Amniotic epithelial cell (primary cell): ENCODE results near the gene RUNX2.

Experiments
- DNase-seq: peaks from one replicate; pipeline ENCODE4 v3.0.0-alpha.2; 2010; ENCODE audit warnings: low read depth

RUNX2 gene

DNA sequence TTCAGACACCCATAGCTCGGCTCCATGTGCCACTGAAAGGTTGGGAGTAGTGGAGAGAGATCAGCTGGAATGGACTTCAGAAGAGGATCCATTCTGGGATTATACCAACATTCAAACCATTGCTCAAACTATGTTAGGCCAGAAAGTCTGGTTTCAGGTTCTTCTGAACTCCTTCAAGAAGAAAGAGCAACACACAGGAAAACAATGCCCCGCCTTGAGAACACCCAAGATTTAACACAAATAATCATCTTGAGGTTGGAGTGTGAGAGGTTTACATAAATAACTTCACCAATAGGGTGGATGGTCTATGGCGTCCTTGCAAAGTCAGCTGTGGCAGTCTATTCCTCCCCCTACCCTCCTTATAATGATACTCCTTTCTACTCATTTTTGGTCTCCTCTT is 261.2 kb downstream of the RUNX2 start:
- DNase-seq, result no peak

DNA sequence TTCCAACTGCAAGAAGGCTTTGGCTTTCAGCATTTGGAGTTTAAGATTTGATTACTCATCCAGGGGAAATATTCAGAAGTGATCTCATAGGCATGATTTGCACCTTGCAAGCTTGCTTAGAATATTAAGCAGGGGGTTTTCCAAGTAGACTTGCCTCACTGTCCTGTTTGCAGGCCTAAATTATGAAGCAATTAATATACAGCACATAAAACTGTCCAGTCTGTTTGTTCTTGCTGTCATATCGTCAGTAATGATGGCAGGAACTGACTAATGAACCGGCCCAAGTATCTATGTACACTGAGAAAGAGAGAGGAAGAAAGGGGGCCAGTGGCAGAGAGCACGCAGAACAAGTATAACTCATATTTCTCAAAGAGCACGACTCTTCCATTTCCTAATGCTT is 262.1 kb downstream of the RUNX2 start:
- DNase-seq, result peak; percentile 96

DNA sequence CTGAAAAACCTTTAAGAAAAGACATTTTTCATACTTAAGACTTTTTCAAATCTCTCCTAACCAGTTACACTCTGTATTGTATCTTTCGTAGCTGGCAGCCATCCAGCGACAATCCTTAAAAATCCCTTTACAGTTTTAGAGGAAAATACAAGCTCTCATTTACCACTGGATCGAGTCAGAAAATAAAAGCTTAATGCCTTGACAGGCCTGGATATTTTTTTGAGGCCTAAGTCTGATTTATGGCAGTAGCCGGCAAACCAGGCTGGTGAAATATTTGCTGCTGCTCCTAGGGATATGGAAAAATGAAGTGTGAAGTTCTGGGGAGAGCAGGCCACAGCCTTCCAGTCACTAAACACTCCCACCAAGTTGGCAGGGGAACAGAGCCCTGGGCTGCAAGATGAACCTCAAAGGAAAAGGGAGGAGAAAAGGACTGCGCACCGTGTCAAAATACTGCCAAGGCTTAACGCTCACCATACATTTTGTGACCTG is 262.6 kb downstream of the RUNX2 start:
- peak; percentile 94 for DNase-seq

DNA sequence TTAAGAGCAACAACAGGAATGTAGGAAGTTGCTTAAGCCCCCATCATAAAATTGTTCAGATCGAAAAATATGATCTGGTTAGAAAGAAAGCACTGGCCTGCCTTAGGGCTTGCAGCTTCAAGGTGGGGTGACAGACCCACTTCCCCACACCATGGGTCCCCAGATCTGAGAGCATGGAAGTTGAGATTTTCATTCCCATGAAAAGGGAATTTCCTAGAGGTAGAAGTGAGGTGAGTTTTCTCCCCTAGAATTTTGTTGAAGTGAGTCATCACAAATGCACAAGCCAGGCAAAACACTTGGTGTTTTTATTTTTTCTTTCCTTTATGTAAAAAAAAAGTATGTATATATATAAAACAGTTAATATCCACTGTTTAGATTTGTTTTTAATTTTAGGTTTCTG is 263.2 kb downstream of the RUNX2 start:
- peak; percentile 40 for DNase-seq

DNA sequence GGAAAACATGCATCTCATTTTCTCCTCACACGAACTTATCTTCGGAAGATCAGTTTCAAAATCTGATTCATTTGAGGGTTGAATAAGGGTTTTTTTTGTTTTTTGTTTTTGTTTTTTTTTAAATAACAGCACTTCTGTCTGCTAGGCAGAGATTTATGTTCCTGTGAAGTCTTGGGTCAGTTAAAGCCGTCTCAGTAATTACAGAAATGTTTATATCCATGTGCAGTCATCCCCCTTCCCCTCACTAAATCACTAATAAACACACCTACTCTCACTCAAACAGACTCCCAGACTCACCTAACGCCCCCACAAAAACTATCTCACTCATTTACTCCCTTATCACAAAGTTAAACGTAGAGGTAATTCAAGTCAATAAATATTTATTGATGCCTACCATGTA is 263.8 kb downstream of the RUNX2 start:
- DNase-seq, result peak; percentile 40

DNA sequence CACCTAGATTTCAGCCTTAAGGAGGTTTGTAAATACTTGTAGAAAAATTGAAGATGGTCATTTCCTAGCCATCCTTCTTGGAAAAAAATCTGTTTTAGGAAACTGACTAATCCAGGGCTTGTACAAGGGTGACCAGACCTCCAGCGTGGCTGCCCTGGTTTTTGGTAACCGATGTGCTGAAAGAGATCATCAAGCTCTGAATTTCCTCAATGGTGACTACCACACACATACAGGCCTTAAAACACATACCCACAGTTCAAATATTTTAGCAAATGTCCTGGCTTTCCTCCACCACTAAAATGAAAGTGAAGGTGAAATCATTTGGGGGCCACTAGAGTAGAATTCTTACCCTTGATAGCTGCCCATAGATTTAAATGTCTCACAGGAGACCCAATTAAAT is 264.9 kb downstream of the RUNX2 start:
- peak; percentile 21 for DNase-seq

DNA sequence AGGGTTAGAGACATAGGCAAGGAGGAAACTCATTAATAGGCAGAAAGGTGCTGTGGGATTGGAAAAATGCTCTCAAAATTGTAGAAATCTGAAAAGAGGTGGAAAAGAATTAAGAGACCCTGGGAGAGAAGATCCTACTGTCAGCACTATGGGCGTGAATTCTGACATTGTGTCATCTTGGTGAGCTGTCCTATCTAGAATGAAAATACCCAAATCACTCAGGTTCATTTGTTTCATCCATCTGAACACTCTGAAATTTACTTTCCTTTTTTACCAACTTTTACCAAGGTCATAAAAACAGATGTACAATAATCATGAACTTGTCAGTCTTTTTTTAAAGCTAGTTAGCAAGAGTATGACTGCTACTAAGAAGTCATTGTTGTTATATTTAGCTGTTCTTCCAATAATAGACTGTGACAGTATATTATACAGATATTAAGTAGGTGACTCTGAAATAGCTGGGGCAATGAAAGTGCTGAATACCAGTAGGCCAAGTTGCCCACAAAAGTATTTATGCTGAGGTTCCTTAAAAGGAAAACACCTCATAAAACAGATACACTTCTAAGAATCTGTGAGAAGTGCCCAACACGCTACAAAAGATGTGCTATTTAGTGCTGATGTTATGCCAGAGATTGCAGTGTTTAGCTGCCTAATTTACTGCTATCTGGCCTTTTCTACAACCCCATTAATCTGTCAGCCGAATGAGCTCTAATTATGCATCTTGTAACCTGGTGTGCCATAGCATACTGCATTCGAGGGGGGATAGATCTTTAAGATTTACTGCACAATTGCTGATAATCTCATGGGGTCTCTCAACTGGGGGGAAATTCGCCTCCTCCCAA is 267.1 kb downstream of the RUNX2 start:
- DNase-seq, result no peak

DNA sequence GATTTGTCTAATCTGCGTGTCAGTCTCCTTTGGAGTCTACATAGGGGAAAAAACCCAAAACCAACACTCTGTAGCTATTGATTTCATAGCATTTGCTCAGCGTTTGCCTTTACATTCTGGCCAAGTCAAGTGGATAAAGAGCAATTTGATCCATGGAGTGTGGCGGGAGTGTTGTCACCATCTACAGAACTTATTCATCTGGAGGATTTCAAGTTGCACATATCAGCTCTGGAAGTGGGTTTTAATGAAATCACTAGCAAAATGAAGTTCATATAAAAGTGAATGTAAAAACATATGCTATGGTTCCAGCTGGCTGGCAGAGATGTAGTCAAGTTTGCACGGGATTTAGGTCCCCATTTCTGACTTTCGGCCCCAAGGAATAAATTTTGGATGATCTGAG is 269.3 kb downstream of the RUNX2 start:
- no peak for DNase-seq

DNA sequence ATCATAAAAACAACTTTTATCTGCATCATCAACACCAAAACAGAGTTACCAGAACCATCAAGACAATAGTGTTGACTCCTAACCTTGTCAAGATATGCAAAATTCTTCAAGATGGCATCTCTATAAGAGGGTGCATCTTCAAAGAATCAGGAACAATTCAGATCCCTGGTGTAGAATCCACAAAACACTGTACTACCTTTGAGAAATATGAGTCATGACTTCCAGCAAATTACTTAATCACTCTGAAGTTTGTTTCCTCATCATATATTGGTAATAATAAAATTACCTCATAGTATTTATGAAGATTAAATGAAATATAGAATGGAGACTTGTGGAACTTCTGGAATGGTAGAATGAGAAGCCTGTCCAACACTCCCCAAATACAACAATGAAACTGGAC is 270.9 kb downstream of the RUNX2 start:
- peak; percentile 39 for DNase-seq

DNA sequence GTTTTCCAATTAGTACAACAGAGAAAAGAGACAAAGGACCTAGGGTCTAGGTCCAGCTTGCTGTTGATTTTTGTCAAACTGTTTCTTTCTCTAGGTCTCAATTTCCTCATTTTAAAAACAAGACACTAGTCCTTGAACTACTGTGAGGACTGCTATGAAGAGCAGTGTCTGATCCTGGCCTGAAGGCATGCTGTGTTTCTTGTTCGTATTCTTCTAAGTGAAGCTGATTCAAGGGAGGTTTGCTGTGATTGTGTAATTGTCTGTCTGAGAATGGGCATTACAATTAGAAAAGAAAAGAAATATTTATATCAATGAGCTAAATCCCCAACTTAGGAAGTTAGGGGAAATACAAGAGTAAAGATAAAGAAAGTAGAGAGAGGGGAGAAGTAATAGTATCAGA is 277.8 kb downstream of the RUNX2 start:
- DNase-seq, result peak; percentile 55

DNA sequence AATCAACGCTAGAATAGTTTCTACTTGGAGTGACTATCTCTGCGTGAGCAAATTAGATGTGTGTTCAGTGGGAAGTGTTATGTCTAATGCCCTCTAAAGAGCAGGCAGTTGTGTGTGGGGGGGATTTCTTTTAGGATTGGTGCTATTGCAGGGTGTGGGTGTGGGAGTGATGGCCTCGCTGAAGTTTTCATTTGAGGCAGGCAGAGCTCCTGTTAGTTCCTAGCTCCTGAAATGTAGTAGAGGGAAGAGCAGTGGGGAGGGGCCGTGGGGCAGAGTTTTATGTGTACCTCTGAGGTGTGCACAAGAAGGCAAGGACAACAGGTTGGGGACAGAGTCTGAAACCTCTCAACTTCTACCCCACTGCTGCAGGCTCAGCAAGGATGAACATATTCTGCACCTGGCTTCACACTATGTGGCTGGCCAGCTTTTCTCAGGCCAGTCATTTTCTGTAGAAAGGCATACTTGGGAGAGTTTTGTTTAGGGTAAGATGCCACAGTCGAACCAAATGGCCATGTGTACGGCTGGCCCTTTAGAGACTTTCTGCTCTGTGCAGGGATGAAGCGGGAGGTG is 278.8 kb downstream of the RUNX2 start:
- DNase-seq, result no peak

DNA sequence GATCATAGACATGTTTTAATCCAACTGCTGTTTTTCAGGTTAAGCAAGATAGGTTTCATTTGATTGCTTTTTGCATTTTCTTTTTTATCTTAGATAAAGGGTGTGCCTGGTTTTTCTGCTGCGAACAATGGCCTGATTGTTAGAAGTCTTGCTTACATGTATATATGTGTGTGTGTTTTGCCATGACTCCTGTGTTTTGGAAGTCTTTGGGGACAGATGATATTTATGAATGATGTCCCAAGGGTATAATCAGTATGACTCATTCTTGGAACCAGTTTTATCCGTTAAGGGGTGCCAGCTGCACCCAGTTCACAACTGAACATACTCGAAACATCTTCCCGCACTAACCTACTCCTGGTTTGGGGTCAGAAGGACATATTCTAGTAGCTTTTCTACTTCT is 279.7 kb downstream of the RUNX2 start:
- peak; percentile 46 for DNase-seq

DNA sequence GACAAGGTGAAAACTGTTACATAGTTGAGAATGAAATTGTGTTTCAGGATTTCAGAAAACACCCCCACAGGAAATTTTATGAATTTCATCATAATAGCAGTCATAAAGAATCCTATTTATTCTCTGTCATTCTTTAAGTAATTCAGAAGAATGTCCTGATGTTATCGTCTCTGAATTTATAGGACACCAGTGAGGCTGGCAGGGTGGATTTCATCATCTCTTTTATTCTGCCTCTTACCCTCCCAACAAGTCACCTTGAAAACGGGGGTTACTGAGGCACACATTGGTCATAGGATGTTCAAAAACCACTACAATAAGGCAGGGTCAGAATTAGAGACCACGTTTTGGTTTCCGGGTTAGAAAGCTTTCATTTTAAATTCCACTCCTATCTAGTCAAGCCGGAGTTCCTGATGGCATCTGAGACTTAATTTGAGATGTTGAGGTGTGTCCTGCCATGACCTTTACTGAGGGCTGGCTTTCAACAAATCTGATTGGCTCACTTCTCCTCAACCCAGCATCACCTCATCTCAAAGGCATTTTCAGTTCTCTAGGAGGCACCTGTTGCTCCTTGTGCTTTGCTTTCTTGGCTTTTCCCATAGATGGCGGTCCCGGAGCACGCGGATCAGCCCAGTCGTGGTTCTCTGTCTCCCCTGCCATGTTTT is 280.3 kb downstream of the RUNX2 start:
- DNase-seq, result peak; percentile 87

DNA sequence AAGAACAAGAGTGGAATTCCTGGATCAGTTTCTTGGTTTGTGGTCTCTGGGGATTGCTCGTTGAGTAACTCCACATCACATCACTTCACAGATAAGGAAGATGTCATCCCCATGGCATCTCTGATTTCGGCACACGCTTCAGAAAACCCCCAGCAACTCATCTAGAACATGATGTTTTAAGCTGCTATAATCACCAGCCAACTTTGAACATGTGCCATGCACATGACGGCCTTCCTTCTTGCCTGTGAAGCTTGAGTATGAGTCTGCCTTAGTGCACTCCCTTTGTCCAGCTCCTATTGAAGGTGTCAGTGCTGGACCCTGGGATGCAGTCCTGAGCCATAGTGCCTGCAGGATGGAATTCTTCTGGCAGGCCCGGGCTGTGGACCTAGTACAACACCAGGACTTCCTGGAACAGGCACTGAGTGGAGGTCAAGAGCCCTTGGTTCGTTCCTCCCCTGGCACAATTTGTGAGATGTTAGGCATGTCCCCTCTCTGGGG is 281.1 kb downstream of the RUNX2 start:
- peak; percentile 100 for DNase-seq

DNA sequence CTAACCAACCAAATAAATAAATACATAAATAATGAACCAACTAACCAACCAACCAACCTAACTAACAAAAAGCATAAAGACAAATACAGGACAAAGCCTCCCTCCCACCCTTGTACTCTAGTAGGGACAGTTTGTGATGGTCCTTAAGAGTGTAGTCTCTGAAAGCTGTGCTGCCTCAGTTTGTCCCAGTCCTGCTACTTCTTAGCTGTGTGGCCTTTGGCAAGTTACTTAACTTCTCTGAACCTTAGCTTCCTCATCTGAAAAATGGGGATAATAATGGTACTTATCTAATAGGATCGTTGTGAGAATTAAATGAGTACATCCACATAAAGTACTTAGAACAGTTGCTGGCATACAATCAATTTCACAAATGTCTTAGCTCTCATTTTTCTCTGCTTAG is 282.2 kb downstream of the RUNX2 start:
- DNase-seq, result no peak

DNA sequence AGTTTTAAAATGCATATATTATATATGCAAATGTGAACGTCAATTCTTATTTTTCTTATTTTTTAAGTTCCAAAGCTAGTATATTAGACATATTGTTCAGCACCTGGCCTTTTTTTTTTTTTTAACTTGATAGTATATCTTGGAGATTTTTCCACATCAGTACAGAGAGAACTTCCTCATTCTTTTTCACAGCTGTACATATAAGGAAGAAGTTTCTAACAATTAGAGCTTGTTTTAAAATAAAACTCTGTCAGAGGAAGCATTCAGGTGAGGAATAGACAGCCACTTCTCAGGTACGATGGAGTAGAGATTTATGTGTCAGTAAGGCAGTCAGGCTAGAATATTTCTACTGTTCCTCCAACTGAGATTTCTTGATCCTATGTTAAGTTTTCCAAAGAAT is 282.7 kb downstream of the RUNX2 start:
- no peak for DNase-seq

DNA sequence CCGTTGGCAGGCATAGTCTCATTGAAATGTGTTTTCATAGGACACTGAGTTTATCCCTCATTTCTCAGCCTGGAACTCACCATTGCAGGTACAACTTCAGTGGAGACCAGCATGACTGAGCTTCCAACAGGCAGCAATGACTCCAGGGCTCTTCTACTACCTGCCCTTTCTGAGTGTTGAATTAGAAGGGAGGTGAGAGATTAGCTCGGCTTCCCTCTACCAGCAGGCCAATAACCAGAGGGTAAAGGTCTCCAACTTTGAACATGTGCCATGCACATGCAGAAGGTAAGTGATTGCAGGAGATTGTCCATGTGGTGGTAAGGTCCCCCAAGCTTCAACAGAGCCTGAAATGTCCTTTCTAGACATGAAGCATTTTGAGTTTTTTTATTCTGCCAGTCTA is 283.4 kb downstream of the RUNX2 start:
- DNase-seq, result no peak

DNA sequence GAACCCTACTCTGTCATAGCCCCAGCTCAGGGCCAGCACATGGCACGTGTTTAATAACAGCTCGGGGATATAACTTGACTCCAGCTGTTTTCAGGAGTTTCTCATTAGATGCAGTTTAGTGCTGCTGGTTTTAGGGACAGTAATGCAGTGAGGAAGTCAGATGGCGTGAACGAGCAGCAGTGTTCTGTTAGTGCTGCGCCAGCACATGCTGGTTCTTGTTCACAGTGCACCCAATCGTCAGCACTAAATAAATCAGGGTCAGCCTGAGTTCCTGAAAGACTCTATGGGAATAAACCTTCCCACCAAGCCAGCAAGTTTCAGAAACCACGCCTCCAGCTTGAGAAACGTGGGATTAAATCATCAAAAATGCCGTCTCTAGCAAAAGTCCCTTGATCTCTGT is 285.5 kb downstream of the RUNX2 start:
- peak; percentile 95 for DNase-seq

DNA sequence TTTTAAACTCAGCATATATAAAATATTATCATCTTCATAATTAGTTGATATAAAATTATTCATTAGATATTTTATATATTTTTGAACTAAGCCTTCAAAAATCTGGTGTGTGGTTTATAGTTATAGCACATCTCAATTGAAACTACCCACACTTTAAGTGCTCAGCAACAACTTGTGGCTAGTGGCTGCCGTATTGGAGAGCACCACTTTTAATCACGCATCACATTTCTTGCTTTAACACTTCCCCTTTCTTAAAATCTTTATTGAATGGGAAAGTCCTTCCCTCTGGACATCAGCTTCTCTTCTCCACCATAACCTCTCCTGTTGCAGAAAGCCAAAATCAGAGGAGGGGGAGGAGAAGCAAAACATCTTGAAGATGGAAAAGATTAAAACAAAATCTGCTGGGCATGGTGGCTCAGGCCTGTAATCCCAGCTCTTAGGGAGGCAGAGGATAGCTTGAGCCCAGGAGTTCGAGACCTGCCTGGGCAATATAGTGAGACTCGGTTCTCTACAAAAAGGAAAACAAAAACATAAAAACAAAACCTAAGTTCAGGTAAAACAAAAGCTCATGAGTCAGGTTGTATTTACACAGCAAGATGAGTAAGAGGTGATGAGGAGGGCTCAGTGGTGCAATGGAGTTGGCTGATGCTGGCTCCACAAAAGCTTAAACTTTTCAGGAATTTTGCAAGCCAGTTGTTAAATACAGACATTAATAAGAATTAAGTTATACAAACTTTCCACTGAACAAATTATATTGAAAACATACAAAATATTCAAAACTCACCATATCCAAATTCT is 286.6 kb downstream of the RUNX2 start:
- DNase-seq, result peak; percentile 76

DNA sequence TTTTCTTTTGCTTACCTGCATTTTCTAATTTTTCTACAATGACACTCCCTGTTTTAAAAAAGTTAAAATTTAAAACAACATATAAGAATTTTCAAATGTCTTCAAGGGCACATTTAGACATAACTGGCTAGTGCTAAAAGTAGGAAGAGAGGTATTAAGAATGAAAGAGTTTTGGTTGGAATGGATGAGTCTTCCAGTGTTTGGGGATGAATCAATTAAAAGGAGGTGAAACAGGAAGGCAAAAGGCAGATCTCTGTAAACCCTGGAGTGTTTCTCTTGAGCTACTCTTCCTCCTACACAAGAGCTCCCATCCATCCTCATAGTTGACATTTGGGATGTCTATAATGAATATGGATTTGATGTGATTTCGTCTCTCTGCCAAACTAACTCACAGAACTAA is 288.1 kb downstream of the RUNX2 start:
- DNase-seq, result no peak

DNA sequence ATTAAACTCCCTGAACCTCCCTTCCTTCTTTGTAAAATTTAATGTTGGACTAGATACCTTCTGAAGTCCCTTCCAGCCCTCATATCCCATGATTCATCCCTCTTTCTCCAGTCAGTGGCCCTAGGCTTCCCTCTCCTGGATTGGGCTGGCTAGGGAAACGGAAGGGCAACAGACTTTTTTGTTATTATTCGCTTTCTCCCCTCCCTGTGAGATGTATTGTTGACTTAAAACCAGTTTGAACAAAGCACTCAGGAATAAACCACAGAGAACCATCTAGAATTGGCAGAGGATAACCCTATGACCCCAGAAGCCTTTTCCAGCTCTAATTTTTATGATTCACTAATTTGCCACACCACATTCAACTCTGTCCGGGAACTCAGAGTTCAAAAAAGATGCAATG is 289.3 kb downstream of the RUNX2 start:
- peak; percentile 82 for DNase-seq

DNA sequence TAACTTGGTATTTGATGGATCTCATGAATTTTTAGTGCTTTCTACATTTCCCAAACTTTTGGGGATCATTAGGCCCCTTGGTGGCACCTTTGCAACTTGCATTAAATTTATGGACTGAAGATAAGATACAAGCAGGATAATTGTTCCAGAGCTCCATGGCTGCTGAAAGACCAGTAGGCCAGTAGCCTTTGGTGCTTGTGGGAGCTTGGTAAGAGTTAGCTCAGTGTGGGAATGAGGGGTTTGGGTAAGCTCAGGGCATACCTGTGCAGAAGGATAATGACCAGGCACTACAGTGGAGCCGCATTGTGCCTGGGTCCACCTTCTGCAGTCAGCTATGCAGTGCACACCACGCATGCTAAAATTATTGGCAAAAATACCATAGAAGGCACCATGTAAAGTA is 290.1 kb downstream of the RUNX2 start:
- DNase-seq, result no peak
